ENCODE results near the gene PDXK. TPM values are rescaled to one million over a fixed set of nuclear protein-coding genes. Genes with fewer than 3 reads are reported as not detected.

The PDXK gene
- total and polyA plus RNA-seq, 2 donors from 2014 or later: 122 to 210 TPM

- H3K4me1 ChIP-seq (ENCODE audit: control insufficient read depth in 2 of 3, insufficient read depth in 2 of 3, low read depth in 1 of 3, low read length in 3 of 3): peaks cover 0 to 11% (median 0%) of the 10 kb centered on the region in 3 donors
- H3K27me3 ChIP-seq (ENCODE audit: control insufficient read depth, insufficient read depth, low read length): no peaks in the 10 kb centered on the region
- H3K27ac ChIP-seq (ENCODE audit: low read depth in 2 of 2, low read length in 2 of 2): no peak overlapping the region
- no peak overlapping the region for H3K9ac ChIP-seq (ENCODE audit: low read length in 3 of 3)
- H3K9me3 ChIP-seq (ENCODE audit: control insufficient read depth in 2 of 3, insufficient read depth in 1 of 3, low read length in 3 of 3): peaks cover 0 to 2% (median 0%) of the 10 kb centered on the region in 3 donors
- FAIRE-seq (no peak), DNase-seq (no peak)
- TF ChIP-seq CTCF (IDR thresholded peaks at IDR 0.05; ENCODE audit: borderline replicate concordance, extremely low read depth, insufficient read depth): no peak
- H3K36me3 ChIP-seq (ENCODE audit: control insufficient read depth in 2 of 3, insufficient read depth in 3 of 3, low read length in 3 of 3): peaks cover 0 to under 1% (median 0%) of the 10 kb centered on the region in 3 donors
- no peak overlapping the region for H3K4me3 ChIP-seq (ENCODE audit: low read length in 3 of 3)
- intact Hi-C loops (cut with DNase I): no loop called here
Observed at GRCh38 chr21:43767498-43767983, 48.6 kb downstream of the PDXK start.

GRCh38 chr21:43767984-43768867 is 49.3 kb downstream of the PDXK start:
- H3K4me1 ChIP-seq (ENCODE audit: control insufficient read depth in 2 of 3, insufficient read depth in 2 of 3, low read depth in 1 of 3, low read length in 3 of 3): peaks cover 0 to 11% (median 0%) of the 10 kb centered on the region in 3 donors
- intact Hi-C loops (cut with DNase I): no loop called here
- H3K9ac ChIP-seq (ENCODE audit: low read length in 3 of 3): peak overlapping the region in 1 of 3 donors; percentile 19
- H3K36me3 ChIP-seq (ENCODE audit: control insufficient read depth in 2 of 3, insufficient read depth in 3 of 3, low read length in 3 of 3): peaks cover 0 to 2% (median 0%) of the 10 kb centered on the region in 3 donors
- DNase-seq: peak in 3 of 5 donors; percentile 44 to 88 (median 63)
- H3K4me3 ChIP-seq (ENCODE audit: low read length in 3 of 3): no peak overlapping the region
- H3K9me3 ChIP-seq (ENCODE audit: control insufficient read depth in 2 of 3, insufficient read depth in 1 of 3, low read length in 3 of 3): peaks cover 0 to 2% (median 0%) of the 10 kb centered on the region in 3 donors
- FAIRE-seq: no peak
- TF ChIP-seq CTCF (IDR thresholded peaks at IDR 0.05; ENCODE audit: borderline replicate concordance, extremely low read depth, insufficient read depth): no peak
- peak overlapping the region in 1 of 2 donors; percentile 57 for H3K27ac ChIP-seq (ENCODE audit: low read depth in 2 of 2, low read length in 2 of 2)
- H3K27me3 ChIP-seq (ENCODE audit: control insufficient read depth, insufficient read depth, low read length): no peaks in the 10 kb centered on the region

GRCh38 chr21:43768868-43769167 is 49.9 kb downstream of the PDXK start:
- no peak for FAIRE-seq

More at GRCh38 chr21:43768868-43769167, 49.9 kb downstream of the PDXK start:
- TF ChIP-seq CTCF (IDR thresholded peaks at IDR 0.05; ENCODE audit: borderline replicate concordance, extremely low read depth, insufficient read depth): no peak
- Histone ChIP-seq H3K4me1 (ENCODE audit: control insufficient read depth in 2 of 3, insufficient read depth in 2 of 3, low read depth in 1 of 3, low read length in 3 of 3) (peaks cover 0 to 11% (median 0%) of the 10 kb centered on the region in 3 donors), H3K27me3 (ENCODE audit: control insufficient read depth, insufficient read depth, low read length) (no peaks in the 10 kb centered on the region), H3K27ac (ENCODE audit: low read depth in 2 of 2, low read length in 2 of 2) (no peak overlapping the region), H3K36me3 (ENCODE audit: control insufficient read depth in 2 of 3, insufficient read depth in 3 of 3, low read length in 3 of 3) (peaks cover 0 to 4% (median 3%) of the 10 kb centered on the region in 3 donors), H3K9me3 (ENCODE audit: control insufficient read depth in 2 of 3, insufficient read depth in 1 of 3, low read length in 3 of 3) (peaks cover 0 to 2% (median 0%) of the 10 kb centered on the region in 3 donors), H3K9ac (ENCODE audit: low read length in 3 of 3) (no peak overlapping the region), H3K4me3 (ENCODE audit: low read length in 3 of 3) (no peak overlapping the region)
- DNase-seq: no peak
- intact Hi-C loops (cut with DNase I): no loop called here

Data from kidney (tissue), 14 donors.